ENCODE data around the gene STAP2.

STAP2 gene

DNA sequence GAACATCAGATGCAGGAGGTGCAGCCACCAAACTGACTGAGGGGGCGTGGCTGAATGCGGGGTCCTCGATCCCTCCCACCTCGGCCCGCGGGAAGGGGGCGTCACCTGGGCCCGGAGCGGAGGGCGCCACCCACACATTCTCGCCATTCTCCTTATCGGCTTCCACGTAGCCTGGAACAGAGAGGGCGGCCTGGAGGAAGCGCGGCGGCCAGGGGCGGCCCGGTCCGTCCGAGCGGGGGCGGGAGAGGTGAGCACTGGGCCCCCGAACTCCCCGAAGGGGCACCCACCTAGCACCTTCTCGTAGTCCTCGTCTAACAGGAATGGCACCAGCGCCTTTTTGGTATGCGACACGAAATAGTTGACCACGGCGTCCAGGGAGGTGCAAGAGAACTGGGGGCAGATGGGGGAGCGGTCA is 11.8 kb downstream of the STAP2 start:
- DNase-seq, result no peak

DNA sequence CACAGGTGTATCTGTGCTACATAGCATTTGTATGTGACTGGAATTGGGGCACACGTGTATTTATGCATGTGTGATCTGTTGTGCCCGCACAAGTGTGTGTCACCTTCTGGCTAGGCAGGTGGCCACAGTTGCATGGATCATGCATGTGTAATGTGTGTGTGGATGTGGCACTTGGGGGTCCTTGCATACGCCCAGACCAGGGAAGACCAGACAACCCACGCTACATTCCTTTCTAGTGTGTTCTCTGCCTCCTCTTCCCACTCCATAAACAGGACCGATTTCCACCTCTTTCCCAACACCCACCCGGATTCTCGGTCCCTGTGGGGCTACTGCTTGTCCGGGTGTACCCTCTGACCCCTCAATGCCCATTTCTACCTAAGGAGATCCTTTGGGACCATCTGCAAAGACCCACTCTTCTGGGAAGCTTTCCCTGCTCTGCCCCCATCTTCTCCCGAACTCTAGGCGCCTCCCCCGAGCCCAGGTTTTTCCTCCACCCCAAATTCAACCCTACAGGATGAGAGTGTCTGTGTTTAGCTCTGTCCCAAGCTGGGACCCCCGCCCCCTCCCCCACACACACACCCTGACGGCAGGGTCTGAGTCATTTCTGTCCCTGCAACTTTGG is 12.3 kb downstream of the STAP2 start:
- DNase-seq, result no peak

DNA sequence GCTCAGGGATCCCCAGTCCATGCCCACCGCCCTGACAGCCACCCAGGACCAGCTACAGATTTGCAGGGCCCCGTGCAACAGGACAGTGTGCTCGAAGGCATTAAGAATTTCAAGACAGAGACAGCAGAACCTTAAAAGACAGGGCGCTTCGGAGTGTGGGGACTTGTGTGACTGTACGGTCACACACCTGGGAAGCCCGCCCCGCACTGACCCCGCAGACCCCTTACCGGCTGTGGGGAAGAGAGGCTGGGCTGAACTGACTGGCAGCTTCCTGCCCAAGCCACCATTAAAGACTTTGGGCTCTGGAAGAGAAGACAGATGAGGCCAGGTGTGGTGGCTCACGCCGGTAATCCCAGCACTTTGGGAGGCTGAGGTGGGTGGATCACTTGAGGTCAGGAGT is 14.4 kb downstream of the STAP2 start:
- DNase-seq, result no peak

DNA sequence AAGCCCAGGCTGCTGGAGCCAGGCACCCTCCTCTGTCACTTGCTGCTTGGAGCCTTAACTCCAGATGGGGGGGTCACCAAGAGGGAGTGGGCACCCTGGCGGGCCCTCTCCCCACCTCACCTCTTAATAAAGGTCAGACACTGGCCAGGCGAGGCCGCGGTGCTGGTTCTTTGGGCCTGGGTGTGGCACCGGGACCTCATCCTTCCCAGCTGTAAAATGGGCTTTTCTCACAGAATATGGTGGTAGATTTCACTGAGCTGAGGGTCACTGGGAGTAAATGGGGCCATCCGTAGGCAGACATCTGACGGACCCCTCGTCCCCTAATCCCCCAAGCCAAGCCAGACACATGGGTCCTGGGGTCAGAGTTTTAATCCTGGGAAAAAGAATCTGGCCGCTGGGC is 14.9 kb downstream of the STAP2 start:
- no peak for DNase-seq

DNA sequence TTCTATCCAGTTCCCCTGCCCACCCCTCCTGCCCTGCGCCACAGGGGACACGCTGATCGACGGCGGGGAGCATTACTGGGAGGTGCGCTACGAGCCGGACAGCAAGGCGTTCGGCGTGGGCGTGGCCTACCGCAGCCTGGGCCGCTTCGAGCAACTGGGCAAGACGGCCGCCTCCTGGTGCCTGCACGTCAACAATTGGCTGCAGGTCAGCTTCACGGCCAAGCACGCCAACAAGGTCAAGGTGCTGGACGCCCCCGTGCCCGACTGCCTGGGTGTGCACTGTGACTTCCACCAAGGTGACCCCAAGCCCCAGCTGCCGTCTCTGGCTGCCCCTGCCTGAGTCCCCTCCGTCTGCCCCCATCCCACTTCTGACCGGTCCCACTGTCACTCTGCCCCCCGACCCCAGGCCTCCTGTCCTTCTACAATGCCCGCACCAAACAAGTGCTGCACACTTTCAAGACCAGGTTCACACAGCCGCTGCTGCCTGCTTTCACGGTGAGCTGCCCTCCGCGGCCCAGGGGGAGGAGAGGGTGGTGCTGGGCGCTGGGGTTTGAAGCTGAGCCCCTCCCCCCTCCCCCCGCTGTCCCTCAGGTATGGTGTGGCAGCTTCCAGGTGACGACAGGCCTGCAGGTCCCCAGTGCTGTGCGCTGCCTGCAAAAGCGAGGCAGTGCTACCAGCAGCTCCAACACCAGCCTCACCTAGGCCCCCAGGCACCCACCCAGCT is 15.5 kb downstream of the STAP2 start:
- DNase-seq, result no peak

DNA sequence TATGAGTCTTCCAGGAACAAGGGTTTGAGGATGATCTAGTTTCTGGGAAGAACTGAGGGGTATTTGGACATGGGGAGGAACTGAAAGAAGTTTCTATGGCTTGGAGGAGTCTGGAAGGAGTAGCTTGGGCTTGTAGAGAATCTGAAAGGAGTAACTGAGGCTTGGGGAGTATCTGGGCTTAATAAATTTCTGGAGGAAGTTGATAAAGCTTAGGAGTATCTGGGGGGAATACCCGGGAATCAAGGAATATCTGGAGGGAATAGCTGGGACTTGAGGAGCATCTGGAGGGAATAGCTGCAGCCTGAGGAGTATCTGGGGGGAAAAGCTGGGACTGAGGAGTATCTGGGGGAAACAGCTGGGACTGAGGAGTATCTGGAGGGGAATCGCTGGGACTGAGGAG is 18.2 kb downstream of the STAP2 start:
- no peak for DNase-seq

DNA sequence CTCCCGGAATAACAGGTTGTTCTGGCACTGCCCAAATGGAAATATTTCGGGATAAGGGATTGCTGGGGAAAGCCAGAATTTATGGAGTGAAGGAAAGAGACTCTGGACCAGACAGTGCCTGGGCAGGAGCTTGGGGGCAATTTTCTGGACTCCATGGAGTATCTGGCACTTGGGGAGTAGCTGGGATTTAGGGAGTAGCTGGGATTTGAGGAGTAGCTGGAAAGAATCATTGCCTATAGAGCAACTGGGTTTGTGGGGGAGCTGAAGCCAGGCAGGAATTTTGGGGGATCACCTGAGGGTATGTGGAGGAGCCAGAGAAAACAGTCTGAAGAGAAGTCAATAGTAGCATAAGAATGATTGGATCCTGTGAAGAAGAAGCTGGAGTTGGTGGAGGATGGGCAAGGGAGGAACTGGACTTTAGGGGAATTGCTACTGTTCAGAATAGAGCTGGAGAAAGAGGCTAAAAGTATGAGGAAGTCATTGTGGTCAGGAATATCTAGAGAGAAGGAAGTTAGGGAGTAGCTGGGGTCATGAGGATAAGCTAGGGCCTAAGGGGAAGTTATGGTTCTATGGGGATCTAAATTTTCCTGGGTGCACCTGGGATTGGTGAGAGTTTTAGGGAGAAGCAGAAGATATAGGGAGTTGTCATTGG is 19.4 kb downstream of the STAP2 start:
- DNase-seq, result no peak

DNA sequence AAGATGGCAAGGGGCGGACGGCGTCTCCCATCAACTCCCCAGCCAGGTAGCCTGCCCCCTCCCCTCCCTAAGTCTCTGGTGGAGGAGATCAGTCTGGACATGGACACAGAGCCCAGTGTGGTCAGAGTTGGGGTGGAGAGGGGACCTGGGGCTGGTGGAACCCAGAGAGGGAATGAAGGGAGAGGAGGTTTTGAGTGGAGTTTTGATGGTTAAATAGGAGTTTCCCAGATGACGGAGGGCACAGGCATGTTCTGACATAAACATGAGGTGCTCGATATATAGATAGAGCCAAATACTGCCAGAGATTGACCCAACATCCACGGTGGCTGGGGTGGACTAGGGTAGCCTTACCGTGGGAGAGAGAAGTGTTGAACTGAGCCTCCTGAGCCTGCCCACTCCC is 20.2 kb downstream of the STAP2 start:
- no peak for DNase-seq

DNA sequence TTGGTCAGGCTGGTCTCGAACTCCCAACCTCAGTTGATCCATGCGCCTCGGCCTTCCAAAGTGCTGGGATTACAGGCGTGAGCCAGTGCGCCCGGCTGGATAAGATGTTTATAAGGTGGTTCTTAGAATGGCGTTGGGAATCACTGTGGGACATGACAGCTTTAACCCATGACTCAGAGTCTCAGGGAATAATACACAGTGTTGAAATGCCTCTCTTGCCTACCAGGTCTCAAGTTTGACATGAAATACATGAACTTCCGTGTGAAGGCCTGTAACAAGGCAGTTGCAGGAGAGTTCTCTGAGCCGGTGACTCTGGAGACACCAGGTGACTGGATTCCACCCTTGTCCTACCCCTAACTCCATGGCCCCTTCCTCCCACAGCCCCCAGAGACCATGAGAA is 21.7 kb downstream of the STAP2 start:
- DNase-seq, result no peak

DNA sequence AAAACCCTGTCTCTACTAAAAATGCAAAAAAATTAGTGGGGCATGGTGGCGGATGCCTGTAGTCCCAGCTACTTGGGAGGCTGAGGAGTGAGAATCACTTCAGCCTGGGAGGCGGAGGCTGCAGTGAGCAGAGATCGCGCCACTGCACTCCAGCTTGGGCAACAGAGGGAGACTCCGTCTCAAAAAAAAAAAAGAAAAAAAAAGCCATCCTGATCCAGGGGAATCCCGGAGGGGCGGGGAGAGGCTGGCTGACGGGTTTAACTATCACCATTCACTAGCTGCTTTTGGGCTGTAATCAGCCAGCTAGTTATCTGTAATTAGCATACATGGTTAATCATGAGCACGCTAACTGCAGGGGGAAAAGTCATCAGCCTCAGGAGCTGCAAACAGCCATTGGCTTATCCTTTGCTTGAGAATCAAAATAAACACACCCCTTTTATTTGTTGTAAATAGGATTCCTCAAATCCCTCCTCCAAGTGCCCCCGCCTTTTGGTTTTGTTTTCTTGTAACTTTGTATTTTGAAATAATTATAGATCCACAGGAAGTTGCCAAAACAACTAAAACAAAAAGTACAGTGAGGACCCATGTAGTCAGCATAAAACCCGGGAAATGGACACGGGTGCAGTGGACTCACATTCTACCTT is 24.7 kb downstream of the STAP2 start:
- DNase-seq, result no peak

DNA sequence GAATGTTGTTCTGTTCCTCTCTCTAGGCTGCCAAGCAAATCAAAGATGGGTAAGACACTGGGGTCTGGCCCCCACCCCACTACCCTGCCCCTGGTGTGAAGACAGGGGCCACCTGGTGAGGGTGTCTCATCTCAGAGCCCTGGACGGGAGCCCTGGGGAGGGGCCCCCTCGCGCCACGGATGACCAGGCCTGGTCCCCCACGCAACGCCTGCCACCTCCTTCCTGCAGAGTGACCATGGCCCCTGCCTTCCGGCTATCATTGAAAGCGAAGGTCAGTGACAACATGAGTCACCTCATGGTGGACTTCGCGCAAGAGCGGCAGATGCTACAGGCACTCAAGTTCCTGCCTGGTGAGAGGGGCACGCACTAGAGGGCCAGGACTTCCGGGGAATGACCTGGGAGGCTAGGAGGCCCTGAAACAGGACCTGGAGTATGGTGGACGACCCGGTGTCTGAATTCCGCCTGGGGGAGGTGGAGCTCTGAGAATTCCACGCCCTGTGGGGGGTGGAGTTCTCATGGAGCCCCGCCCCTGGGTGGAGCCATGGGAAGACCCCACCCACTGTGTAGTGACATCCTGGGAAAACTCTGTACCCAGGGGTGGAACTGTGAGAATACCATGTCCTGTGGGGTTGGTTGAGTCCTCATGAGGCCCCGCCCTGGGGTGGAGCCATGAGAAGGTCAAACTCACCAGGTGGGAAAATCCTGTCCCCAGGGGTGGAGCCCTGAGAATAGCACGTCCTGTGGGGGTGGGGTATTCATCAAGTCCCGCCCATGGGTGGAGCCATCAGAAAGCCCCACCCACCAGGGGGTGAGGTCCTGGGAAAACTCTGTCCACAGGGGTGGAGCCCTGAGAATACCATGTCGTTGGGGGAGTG is 28.1 kb downstream of the STAP2 start:
- no peak for DNase-seq

DNA sequence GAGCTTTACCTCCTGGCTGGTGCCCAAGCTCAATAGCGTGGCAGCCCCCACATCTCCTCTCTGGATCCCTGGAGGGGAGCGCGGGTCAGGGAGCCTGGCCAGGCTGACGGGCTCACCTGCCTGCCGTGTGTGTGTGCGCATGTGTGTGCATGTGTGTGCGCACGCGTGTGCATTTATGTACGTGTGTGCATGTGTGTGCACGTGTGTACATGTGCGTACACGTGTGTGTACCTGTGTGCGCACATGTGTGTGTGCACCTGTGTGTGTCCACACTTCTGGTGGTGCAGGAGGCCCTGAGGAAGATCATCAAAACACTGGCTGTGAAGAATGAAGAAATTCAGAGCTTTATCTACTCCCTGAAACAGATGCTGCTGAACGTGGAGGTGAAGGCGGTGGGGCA is 33.0 kb downstream of the STAP2 start:
- no peak for DNase-seq

DNA sequence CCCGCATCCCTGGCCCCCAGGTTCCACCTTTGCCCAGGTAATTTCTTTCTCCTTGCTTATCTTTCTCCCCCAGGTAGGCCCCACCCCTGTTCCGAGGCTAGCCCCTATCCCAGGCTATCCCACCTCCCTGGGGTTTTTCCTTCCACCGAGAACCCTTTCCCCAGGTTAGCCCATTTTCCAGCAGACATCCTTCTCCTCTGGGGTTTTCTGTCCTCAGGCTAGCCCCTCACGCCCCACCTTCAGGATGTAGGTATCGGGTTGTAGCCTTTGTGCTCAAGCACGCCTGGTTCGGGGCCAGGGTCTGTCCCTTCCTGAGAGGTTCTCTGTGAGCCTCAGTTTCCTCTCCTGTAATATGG is 33.4 kb downstream of the STAP2 start:
- no peak for DNase-seq

DNA sequence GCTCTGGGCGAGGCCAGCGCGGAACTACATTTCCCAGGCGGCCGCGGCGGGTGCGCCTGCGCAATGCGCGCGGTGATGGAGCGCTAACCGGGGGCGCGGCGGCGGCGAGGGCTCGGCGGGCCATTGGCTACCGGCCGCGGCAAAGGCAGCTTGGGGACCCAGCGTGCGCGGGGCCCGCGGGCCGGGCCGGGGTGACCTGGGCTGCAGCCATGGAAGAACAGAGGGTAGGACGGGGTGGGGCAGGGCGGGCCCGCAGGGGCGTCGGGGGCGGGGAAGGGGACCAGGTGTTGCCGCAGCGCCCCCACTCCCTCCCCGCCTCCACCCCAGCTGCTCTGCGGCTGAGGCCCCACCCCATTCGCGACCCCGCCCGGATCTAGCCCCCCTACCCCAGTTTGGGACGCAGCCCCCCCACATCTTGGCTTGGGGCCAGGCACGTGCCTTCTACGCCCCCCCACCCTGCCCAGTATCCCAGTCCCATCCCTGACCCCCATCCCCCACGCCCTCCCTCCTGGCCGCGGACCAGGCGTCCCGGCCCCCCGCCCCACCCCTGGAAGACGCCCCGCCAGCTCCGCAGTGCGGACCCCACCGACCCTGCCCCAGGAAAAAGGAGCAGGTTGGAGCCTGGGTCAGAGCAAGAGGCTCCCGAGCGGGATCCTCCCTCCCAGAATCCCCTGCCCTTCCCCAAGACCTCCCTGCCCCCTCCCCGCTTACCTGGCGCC is 33.9 kb downstream of the STAP2 start, which contains the start of gene FSD1:
FSD1 (plus strand) TSS at position 61 of the 719 bp plus-strand sequence; CDS start at position 210, 149 bp downstream.
- peak; percentile 12 for DNase-seq

DNA sequence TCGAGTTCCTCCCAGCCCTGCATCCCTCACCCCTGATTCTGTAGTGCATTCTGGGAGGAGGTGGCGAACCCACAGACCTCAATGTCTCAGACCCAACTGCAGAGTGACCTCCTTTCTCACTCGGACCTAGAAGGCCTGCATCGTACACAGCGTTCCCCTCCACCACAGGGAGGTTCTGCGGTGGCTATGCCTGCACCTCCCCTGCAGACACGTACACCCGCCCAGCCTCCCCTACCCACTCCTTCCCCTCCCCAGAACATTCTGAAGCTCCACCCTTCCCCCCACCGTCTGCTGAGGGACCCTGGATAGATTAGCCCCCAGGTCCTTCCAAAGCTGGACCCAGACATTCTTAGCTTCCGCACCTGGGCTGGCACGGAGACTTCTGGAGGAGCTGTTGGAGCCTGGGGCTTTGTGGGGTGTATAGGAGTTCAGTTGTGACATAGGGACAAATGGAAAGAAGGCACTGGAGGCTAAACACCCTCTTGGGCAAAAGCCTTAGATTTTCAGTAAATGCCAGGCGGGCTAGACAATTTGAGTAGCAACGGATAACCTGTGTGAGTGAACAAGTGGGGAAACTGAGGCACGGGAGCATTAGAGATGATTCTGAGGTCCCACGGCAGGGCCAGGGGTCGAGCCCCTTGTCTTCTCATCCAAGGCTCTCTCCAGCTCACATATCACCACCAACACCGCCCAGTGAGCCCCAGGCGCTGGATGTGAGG is 34.6 kb downstream of the STAP2 start:
- DNase-seq, result no peak

DNA sequence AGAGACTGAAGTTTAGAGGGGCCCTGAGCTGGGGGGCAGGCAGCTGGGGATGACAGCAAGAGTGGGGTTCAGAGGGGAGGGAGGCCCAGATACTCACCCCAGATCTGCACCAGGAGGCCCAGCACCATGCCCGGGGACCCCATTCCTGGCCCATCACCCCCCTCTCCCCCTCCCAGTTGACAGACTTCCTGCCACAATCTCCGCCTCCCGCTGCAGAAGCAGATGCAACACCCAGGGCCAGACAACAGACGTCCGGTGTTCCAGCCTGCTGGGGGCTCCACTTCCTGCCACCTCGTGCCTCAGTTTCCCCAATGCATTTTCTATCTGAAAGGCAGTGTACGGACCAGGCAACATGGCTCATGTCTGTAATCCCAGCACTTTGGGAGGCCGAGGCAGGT is 36.4 kb downstream of the STAP2 start, which contains the start of gene TMIGD2:
TMIGD2 (minus strand) TSS at position 147 of the 398 bp plus-strand sequence; CDS start at position 143, 4 bp downstream.
- DNase-seq, result no peak

DNA sequence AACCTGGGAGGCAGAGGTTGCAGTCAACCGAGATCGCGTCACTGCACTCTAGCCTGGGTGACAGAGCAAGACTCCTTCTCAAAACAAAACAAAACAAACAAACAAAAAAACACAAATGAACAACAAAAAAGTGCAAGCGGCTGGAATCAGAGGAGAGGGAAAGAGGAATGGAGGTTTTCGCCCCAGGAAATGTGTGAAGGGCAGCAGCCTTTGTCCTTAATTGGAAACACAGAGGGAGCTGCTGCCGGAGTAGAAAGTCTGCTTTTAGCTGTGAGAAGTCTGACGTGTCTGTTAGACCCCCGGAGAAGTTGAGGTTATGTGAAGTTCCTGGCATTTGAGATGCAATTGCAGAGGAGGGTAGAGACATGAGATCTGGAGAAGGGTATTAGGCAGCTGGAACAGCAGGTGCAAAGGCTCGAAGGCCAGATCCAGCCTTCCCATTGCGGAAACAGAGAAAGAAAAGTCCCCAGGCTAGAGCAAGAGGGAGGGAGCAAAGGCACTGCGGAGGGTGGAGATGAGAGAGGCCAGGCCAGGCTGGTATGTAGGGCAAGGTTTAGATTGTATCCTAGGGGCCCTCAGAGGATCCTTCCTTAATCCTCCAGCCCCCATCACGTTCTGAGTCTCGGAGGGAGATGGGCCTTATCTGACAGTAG is 36.9 kb downstream of the STAP2 start:
- DNase-seq, result no peak

DNA sequence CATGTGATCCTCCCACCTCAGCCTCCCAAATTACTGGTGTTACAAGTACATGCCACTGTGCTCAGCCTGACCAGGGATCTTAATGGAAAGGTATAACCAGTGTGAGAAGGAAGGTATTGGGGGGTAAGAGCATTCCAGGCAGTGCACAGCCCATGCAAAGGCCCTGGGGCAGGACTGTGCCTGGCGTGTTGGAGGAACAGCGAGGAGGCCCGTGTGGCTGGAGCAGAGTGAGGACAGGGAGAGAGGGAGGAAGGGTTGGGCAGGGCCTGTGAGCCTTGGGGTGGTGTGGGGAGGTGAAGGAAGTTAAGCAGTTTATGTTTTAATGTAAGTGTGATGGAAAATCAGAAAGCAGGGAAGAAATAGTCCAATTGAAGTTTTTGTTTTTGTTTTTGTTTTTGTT is 38.0 kb downstream of the STAP2 start:
- DNase-seq, result no peak

DNA sequence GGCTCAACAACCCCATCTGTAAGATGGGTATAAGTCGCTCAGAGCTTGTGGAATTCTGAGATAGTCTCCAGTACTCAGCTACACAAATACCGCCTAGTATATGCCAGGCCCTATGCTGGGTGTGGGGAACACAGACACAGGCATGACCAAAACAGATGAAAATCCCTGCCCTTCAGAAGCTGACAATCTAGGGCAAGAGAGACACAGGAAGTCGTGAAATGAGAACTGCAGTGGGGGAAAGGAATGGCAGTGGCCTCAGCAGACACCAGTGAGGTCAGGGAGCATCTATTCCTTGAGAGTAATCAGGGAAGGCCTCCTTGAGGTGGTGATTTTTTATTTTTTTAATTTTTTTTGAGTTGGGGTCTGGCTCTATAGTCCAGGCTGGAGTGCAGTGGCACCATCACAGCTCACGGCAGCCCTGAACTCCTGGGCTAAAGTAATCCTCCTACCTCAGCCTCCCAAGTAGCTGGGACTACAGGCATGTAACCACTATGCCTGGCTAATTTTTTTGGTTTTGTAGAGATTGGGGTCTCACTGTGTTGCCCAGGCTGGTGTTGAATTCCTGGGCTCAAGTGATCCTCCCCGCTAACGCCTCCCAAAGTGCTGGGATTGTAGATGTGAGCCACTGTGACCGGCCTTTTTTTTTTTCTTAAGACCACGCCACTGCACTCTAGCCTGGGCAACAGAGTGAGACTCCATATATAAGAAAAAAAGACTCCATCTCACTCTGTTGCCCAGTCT is 39.6 kb downstream of the STAP2 start:
- DNase-seq, result no peak
